NCI-H748 treated with DMSO at 0.1 percent for 48 hours (cell line): ENCODE results near the gene ARRDC3.
A peak's percentile ranks its signal among the peaks of the same experiment; 100 is the strongest.
"Not testable (repeated sequence)": the region's sequence is repeated elsewhere in the genome, so short reads cannot be mapped to it uniquely, and the experiment has no call there.

Experiments used
- DNase-seq: peaks from one replicate; lab custom pipeline; 2025; lab: John Stamatoyannopoulos, UW

ARRDC3 gene

GRCh38 chr5:91359962-91360609, 23.0 kb downstream of the ARRDC3 start:
- DNase-seq: no peak

GRCh38 chr5:91357806-91358205, 25.3 kb downstream of the ARRDC3 start:
- DNase-seq: no peak

GRCh38 chr5:91357012-91357634, 26.0 kb downstream of the ARRDC3 start:
- DNase-seq: peak; percentile 42

- DNase-seq: not testable (repeated sequence)
These were observed 28.2 kb downstream of the ARRDC3 start for GRCh38 chr5:91354867-91355266.

GRCh38 chr5:91352831-91353695, 30.1 kb downstream of the ARRDC3 start:
- peak; percentile 56 for DNase-seq

- no peak for DNase-seq
These were observed 37.7 kb downstream of the ARRDC3 start for GRCh38 chr5:91345461-91345860.

- DNase-seq: not testable (repeated sequence)
These were observed 38.4 kb downstream of the ARRDC3 start for GRCh38 chr5:91344661-91345200.

GRCh38 chr5:91343916-91344315, 39.2 kb downstream of the ARRDC3 start:
- DNase-seq: no peak

GRCh38 chr5:91342931-91343330, 40.2 kb downstream of the ARRDC3 start:
- DNase-seq: not testable (repeated sequence)

- DNase-seq: no peak
These were observed 42.0 kb downstream of the ARRDC3 start for GRCh38 chr5:91341154-91341553.

- no peak for DNase-seq
These were observed 42.6 kb downstream of the ARRDC3 start for GRCh38 chr5:91340532-91340931.

GRCh38 chr5:91339063-91339705, 43.9 kb downstream of the ARRDC3 start:
- DNase-seq: no peak

- DNase-seq: no peak
These were observed 50.7 kb downstream of the ARRDC3 start for GRCh38 chr5:91332267-91333045.

- DNase-seq: no peak
These were observed 51.4 kb downstream of the ARRDC3 start for GRCh38 chr5:91331705-91332104.

- DNase-seq: no peak
These were observed 53.8 kb downstream of the ARRDC3 start for GRCh38 chr5:91329283-91329682.

GRCh38 chr5:91328743-91329142, 54.4 kb downstream of the ARRDC3 start:
- no peak for DNase-seq

GRCh38 chr5:91322981-91323380, 60.1 kb downstream of the ARRDC3 start:
- DNase-seq: not testable (repeated sequence)

- no peak for DNase-seq
These were observed 63.5 kb downstream of the ARRDC3 start for GRCh38 chr5:91319667-91320066.

GRCh38 chr5:91318724-91319123, 64.4 kb downstream of the ARRDC3 start:
- DNase-seq: no peak
